Superior temporal gyrus (tissue), 1 donor: ENCODE data around the gene MPZL1.
A peak's percentile ranks its signal among the peaks of the same experiment; 100 is the strongest.
"Not testable (repeated sequence)": the region's sequence is repeated elsewhere in the genome, so short reads cannot be mapped to it uniquely, and the experiment has no call there.

Experiments
- DNase-seq: peaks from one replicate; pipeline ENCODE4 v3.0.0-alpha.2; 2016; ENCODE audit errors: extremely low spot score

Gene MPZL1

GRCh38 chr1:167718914-167719691, 2.7 kb upstream of the MPZL1 start:
- no peak for DNase-seq

GRCh38 chr1:167719715-167720421, 1.9 kb upstream of the MPZL1 start:
- DNase-seq, result not testable (repeated sequence)

GRCh38 chr1:167720965-167721616, 691 bp upstream of the MPZL1 start:
- peak; percentile 75 for DNase-seq

GRCh38 chr1:167722152-167722869, 529 bp downstream of the MPZL1 start:
- DNase-seq, result no peak

- no peak for DNase-seq
Observed at GRCh38 chr1:167722870-167723251, 1.1 kb downstream of the MPZL1 start.

- no peak for DNase-seq
Observed at GRCh38 chr1:167723707-167724323, 2.0 kb downstream of the MPZL1 start.

- DNase-seq, result no peak
Observed at GRCh38 chr1:167726008-167726407, 4.2 kb downstream of the MPZL1 start.

- DNase-seq, result no peak
Observed at GRCh38 chr1:167728818-167729410, 7.1 kb downstream of the MPZL1 start.

GRCh38 chr1:167734227-167734626, 12.4 kb downstream of the MPZL1 start:
- no peak for DNase-seq

GRCh38 chr1:167734841-167735240, 13.1 kb downstream of the MPZL1 start:
- no peak for DNase-seq

- DNase-seq, result no peak
Observed at GRCh38 chr1:167737169-167737568, 15.4 kb downstream of the MPZL1 start.

GRCh38 chr1:167738158-167738557, 16.4 kb downstream of the MPZL1 start:
- DNase-seq, result no peak

GRCh38 chr1:167739752-167740151, 18.0 kb downstream of the MPZL1 start:
- no peak for DNase-seq

GRCh38 chr1:167741103-167741502, 19.3 kb downstream of the MPZL1 start:
- not testable (repeated sequence) for DNase-seq

- DNase-seq, result not testable (repeated sequence)
Observed at GRCh38 chr1:167742392-167743057, 20.7 kb downstream of the MPZL1 start.

- DNase-seq, result no peak
Observed at GRCh38 chr1:167744901-167745300, 23.1 kb downstream of the MPZL1 start.

GRCh38 chr1:167746013-167746672, 24.4 kb downstream of the MPZL1 start:
- no peak for DNase-seq

- no peak for DNase-seq
Observed at GRCh38 chr1:167746988-167747655, 25.3 kb downstream of the MPZL1 start.

- DNase-seq, result no peak
Observed at GRCh38 chr1:167747988-167748387, 26.2 kb downstream of the MPZL1 start.

- DNase-seq, result no peak
Observed at GRCh38 chr1:167748906-167749305, 27.1 kb downstream of the MPZL1 start.
